Measurements from ENCODE around the gene C5orf63.

DNA sequence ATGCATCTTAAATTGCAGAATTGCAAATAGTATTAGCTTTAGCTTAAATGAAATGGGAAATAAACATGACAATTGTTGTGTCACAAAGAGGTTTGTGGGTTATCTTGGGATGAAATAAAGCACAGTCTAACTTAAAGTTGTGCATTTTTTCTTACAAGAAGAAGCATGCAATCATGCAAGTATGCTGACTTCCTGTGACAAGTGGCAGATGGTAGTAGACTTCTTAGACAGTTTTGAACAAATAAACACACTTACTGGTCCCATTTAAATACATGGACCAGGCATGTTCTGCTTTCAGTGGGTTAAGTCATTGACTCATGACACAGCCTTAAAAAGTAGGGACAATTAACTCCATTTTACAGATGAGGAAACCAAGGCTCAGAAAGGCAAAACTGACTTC is 15.9 kb upstream of the C5orf63 start:
- TF ChIP-seq, protein P1, sequence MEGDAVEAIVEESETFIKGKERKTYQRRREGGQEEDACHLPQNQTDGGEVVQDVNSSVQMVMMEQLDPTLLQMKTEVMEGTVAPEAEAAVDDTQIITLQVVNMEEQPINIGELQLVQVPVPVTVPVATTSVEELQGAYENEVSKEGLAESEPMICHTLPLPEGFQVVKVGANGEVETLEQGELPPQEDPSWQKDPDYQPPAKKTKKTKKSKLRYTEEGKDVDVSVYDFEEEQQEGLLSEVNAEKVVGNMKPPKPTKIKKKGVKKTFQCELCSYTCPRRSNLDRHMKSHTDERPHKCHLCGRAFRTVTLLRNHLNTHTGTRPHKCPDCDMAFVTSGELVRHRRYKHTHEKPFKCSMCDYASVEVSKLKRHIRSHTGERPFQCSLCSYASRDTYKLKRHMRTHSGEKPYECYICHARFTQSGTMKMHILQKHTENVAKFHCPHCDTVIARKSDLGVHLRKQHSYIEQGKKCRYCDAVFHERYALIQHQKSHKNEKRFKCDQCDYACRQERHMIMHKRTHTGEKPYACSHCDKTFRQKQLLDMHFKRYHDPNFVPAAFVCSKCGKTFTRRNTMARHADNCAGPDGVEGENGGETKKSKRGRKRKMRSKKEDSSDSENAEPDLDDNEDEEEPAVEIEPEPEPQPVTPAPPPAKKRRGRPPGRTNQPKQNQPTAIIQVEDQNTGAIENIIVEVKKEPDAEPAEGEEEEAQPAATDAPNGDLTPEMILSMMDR (IDR thresholded peaks at IDR 0.05) = no peak
- TF ChIP-seq POLR2A (IDR thresholded peaks at IDR 0.05) = no peak
- no peak for TF ChIP-seq EP300 (IDR thresholded peaks at IDR 0.05)
